CD4-positive, alpha-beta T cell treated with Interleukin-17A for 1 hour (primary cell): Measurements from ENCODE around the gene NKX6-2.
"Not testable (repeated sequence)": the region's sequence is repeated elsewhere in the genome, so short reads cannot be mapped to it uniquely, and the experiment has no call there.

Experiments used
- DNase-seq: peaks from one replicate; pipeline ENCODE4 v3.0.0-alpha.2; 2020

Gene NKX6-2

DNA sequence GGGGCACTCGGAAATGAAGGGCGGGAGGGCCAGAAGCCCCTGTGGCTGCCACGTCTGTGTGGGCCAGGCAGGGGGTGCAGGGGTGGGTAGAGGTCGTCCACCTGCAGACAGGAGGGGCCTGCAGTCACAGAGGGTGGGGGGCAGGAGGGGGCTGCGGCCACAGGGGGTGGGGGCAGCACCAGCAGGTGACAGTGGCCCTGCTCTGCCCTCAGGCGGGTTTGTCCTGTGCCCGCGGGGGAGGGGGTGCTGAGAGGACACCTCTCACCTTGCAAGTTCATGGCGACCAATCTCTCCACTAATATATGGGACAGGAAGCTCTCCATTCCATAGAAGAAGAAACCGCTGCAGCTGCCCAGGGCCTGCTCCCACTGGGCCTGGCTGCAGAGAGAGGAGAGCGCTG lies 26.6 kb upstream of the NKX6-2 start:
- DNase-seq = no peak

DNA sequence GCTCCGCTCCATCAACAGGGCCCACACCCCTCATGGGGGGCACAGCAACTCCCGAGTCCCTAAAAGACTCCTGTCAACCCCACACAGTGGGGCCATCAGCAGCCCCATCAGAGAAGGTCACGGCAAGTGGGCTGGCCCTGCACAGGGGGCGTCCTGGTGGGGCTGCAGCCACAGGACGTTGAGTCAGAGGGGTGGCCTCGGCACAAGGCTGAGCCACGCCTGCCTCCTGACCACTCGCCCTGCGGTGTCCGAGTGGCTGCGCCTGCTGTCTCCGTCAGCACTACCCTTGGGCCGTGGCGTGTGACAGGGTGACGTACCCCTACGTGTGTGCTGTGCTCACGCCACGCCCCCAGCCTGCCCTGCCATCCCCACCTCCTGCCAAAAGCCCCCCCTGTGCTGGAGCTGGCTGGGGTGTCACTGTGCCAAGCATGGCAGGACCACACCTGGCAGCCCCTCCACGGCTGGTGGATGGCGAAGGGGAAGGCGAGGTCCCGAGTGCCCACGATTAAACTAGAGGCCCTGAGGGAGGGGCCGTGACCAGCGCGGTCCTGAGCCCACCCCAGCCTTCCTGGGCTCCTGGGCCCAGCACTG lies 26.0 kb upstream of the NKX6-2 start:
- no peak for DNase-seq

DNA sequence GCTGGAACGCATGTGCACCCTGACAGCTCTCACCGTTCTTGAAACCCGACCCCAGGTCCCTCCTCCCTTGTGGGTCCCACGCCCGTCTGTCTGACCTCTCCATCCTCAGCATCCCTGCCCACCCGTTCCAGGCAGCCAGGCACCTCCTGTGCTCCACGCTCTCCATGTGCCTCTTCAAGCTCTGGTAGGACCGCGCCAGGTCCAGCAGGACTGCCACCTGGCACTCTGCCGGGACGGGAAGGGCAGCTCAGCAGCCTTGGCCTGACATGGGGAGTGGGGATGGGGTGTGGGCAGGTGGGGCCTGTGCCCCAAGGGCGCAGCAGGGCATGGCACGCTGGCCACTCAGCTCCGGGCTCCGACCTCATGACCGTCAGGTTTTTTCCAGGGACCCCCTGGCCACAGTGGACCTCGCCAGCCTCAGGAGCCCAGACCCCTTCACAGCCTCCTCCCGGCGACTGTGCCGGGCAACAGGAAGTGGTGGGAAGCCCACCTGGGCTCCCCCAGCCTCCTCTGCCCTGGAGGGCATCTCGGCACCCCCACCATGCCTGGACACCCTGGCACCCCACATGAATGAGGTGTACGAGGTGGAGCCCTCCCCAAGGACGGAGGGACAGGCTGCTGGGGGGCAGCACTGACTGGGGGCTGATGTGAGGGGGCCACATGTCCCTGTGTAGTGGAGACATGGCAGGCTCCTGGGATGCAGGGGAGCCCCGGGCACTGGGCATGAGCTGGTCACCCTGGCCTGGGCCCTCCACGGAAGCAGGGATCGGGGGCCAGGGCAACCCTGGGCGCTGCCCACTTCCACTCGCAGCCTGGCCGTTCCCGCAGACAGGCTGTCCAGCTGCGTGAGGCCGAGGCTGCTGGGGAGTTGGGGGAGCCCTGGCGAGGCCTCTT lies 25.1 kb upstream of the NKX6-2 start:
- DNase-seq = no peak

DNA sequence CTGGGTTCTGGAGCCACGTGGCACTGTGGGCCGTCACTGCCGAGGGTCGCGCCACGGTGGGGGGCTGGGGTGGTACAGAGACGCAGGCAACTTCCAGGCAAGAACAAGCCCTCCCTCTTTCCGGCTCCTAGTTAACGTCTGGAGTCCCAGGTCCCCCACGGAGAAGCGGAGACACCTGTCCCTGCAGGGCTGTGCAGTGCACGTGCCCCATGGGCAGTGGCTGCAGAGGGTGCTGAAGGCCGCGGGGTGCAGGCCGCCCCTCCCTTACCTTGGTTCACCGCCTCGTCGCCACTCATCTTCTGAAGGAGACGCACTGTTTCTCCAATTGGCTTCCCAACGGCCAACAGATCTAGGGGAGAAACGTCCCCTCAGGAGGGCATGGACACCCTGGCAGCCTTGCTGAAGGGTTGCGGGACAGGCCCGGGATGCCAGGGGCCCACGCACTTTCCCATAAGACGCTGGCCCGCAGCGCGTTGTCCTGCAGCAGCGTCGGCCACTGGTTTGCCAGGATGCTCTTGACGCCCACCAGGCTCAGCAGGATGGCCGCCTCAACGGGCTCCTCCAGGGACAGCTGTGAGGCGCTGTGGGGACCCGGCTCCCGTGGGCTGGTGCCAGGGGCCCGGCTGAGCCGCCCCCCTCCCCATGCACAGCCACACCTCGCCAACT lies 24.3 kb upstream of the NKX6-2 start:
- DNase-seq = no peak

DNA sequence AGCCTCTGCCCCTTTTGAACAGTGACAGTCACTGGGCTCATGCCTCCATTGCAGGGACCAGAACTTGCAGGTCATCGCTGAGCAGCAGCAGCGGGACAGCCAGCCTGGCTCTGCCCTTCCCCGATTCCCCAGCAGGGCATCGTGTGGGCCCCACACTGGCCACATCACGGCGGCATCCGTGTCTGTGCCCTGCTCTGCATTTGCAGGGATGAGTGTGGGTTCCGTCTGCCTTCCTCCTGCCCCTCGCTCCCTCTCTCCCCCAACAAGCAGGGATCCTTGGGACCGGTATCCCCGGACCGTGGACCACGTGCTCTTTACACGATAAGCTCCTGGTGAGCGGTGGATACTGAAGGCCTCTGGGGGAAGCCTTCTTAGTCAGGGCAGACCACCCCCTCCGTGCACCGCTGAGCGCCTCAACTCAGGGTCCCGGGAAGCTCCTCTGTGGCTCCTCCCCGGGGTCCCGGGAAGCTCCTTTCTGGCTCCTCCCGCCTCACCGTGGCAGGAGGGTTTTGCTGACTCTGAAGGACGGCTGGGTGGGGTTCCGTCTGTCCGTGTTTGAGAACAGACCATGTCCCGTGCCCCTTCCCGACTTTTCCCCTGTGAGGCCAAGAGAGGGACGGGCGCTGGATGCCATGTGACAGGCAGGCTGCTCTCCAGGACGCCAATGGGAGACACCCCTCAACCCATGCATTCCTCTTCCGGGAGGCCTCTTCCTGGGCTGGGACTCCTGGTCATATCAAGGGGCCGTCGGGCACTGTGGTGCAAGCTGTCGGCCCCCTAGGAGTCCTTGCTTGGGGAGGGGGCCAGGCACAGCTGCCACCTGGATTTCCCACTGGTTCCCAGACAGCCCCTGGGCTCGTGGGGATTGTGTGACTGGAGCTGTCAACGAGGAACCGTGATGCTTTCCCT lies 23.5 kb upstream of the NKX6-2 start:
- no peak for DNase-seq

DNA sequence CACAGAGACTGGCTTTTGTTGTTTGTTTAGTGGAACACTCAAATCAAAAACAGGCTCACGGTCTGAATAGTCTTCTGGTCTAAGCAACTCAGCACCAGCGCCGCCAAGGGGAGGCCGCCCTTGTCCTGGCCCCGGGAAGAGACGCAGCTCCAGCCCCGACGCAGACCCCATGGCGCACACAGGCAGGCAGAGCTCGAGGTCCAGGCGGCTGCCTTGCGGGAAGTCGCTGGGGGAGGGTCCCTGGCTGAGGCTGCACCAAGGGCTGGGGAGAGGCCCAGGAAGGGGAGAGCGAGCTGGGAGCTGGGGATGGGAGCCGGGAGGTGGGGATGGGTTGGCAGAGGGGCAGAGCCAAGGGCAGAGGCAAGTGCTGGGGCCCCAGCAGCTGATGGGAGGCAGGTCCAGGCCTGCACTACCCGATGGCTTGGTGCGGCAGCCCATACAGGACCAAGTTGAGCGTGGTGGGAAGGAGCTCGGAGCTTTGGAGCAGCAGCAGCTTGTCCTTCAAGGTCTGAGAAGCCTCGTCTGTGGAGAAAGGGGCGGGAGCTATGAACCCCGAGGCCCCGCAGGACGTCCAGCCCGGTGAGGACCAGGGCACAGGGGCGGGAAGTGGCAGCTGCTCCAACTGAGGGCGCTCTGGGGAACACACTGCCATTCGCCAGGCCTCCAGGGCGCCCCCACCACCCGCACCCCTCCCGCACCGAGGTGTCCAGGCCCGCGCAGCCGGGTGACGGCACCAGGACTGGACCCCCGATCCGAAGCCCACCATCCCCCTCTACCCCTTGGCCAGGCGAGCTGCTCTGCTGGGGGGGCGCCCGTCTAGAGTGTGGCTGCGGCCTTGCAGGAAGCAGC lies 22.7 kb upstream of the NKX6-2 start:
- DNase-seq = no peak

DNA sequence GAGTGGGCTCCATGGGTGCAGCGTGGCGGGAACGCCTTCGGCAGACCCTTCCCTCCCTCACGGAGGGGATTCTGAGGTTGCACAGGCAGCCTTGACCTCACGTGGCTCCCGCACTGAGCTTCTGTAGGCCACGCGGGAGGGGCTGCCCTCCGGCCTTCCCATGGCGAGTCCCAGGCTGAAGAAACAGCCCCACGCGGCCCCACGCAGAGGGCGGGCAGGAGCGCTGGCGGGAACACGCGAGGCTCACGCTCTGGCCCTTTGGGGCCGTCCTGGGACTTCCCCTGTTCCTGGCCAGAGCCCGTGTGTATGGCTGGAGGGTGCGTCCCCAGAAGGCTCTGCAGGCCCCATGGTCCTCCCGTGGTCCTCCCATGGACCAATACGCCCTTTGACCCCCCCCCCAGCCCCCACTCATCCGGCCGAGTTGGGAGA lies 21.7 kb upstream of the NKX6-2 start:
- no peak for DNase-seq

DNA sequence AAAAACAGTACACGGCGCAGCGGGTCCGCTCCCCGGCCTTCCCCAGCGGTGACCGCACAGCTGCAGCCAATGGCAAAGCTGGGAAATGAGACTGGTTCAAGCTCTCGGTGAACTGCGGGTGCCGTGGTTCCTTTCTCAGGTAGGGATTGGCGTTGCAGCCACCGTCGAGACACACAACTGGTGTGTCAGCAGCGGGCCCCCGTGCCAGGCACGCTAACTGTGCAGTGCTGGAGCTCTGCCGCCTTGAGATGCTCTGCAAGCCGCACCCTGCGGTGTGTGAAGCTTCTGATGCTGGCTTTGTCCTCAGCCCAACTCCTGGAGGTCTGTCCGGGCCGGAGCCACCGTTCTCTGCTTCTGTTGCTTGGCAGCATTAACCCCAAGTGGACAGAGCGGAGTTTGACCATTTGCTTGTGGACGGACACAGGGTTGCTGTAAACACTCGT lies 20.6 kb upstream of the NKX6-2 start:
- DNase-seq = no peak

DNA sequence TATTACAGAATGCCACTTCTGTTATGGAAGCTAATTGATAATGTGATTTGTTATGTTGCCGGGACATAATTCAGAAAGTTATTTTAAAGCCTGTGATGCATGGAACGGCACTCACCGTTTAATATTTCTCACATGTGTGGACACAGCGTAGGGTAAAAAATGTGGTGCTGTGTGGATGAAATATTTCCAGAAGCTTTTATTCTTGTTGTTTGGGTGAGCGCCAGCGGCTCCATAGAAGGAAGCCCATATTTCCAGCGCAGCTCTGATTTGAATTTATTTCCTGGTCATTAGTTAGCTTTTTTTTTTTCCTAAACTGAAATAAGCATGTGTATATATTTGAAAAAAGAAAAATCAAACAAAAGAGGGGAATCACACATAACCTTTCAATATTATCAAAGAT lies 20.2 kb upstream of the NKX6-2 start:
- DNase-seq = no peak

DNA sequence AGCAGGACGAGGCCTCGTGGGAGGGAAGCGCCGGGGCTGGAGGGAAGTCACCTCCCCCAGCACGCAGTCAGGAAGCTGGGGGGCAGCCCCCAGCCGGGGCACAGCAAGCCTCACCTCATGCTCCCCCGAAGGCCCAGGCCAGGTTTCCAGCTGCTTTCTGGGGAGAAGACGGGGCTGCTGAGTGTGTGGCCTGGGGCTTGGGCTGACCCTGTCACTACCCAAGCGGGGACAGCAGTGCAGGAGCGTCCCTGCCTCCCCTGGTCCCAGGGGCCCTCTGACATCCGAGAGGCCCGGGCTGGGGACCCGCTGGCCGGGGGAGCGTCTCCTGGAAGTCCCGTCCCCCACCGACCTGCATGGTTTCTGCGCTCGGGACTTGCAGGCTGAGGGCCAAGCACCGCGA lies 19.7 kb upstream of the NKX6-2 start:
- no peak for DNase-seq

DNA sequence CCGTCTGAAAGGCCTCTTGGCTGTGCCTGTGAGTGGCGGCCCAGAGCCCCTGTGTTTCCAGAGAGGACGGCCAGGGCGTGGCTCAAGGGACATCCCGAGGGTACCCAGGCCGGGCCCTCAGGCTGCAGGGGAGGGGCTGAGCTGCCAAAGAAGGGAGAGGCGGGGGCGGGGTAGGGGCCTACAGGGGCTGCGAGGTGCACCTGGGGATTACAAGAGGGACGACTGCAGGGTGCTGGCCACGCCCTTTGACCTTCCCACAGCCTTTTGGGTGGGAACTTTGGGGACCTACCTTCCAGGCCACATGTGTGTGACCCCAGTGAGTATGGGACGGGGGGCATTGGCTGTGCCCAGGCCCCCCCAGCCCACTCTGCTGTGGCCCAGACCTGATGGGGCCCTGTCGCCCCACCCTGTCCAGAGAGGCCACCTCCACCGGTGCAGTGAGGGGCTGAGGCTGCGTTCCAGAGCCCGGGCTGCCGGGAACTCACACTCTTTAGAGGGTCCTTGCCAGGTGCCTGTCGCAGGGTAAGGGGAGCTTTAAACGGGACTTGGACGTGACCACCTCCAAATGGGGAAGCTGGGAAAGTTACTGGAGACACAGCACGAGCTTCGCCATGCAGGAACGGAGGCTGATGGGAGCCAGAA lies 19.0 kb upstream of the NKX6-2 start:
- DNase-seq = no peak

DNA sequence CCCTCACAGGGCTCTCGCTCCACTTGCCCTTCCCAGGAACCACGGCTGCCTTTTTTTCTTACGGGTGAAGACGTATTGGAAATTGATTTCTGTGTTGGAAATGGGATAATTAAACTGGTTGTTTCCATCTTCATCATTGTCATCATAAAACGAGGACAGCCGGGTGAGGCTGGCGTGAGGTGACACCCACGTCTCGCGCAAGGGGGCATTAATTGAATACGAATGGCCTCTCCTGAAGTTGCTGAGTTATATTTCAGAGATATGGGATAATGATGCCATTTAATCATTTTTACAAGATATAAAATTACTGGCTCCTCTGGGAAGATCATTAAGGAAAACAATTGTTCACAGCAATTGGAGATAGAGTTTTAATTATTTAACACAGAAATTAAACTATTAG lies 18.3 kb upstream of the NKX6-2 start:
- DNase-seq = no peak

DNA sequence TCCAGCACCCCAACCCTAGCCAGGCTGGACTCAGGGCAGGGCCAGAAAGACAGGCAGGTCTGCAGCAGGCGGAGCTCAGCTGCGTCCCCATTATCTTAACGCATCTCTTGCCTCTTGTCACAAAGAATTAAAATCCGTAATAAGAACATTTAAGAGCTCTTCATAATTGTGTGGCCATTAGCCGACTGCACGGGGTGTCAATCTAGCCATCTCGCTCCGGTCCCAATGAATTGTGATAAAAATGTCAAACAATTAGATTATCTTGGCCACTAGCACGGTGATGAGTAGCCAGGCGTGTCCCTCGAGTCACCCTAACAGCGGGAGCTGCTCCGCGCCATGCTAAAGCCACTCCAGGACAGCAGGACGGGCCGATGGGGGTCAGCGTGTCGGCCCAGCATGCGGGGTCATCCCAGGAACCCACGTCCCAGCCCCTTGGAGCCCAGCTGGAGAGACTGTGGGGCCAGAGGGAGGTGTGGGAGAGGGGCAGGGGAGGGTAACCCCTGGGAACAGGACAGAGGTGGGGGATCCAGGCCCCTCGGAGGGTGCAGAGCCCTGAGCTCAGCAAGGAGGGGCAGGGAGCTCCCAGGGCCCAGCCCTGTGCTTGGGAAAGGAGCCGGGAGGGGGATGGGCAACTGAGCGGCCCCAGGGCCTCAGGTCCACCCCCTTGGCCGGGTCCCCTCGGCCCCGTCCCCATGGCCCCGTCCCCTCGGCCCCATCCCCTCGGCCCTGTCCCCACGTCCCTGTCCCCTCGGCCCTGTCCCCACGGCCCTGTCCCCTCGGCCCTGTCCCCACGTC lies 17.7 kb upstream of the NKX6-2 start:
- DNase-seq = no peak

DNA sequence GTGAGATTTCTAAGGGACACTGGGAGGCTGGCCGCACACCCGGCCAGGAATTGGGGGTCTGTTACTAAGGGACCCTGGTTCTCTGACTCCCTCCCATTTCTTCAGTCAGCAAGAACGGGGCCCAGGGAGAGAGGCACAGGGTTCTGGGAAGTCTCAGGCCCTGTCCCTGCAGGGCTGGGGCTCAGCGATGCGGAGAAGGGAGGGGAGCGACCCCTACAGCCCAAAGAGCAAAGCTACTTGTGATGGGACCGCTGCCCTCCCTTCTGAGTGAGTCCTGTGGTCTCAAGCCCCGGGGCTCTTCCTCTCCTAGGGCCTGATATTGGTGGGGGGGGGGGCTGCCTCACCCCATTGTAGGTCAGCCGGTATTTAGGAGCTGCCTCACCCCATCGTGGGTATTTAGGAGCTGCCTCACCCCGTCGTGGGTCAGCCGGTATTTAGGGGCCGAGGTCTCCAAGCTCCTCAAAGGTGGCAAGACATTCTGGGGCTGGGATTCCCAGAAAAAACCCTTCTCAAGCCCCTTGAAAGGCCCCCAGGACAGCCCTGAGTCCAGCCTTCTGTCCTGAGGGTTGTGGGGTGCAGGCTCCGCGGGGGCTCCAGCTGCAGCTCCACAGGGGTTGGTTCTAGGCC lies 16.9 kb upstream of the NKX6-2 start:
- no peak for DNase-seq

DNA sequence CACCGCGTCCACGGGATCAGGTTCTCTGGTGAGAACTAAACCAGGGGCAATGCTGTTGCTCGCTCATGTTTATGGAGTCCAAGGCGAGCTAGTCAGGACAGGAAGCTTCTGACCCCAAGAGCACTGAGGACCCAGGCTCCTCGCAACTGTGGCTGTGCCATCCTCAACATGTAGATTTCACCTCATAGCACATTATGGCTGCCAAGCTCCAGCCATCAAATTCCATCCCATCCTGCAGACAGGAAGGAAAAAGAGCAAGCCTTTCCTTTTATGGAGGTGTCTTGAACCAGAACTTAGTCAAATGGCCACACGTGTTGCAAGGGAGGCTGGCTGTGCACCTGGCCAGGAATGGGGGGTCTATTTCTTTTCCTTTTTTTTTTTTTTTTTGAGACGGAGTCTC lies 16.1 kb upstream of the NKX6-2 start:
- DNase-seq = no peak

DNA sequence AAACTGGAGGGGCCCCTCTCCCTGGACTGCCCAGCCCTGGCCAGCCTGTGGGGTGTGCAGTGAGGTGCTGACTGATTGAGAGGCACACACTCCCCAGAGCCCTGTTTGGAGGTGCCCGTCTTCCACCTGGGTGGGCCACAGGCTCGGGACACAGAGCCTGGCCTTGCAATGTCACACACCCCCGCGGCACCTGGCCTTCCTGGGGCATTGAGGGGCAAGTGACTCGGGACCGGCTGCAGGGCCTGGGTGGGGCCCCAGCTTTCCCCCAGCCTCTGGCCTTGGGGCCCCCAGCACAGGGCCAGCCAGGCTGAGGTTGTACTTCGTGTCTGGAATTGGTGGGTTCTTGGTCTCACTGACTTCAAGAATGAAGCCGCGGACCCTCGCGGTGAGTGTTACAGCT lies 13.9 kb upstream of the NKX6-2 start:
- DNase-seq = no peak

DNA sequence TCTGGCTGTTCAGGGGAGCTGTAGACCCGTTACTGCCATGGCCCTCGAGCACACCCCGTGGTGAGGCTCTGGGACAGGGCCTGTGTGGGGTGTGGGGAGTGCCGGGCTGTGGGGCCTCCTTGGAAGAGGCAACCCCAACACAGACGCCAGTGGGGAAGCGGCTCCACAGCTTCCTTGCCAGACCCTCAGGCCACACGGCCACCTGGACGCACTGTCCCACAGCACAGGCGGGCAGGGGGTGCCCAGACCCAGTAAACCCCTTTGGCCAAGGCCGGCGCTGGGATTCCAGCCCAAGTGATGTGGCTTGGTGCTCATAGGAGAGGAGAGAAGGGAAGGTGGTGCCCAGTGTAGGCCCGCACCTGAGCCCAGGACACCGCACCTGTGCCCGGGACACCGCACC lies 12.9 kb upstream of the NKX6-2 start:
- no peak for DNase-seq

DNA sequence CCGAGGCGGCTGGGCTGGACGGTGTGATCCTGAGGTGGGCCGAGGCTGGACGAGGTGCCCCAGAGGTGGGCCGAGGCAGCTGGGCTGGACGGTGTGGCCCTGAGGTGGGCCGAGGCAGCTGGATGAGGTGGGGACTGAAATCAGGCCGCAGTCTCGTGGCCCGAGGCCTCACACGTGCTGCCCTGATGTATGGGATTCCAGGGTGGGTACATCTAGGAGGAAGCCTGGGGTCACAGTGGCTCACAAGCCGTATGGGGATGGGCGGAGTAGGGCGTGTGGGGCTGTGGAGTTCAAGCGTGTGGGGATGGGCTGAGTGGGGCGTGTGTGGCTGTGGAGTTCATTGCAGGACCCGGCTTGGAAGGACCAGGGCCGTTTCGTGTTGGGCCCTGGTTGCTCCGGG lies 12.5 kb upstream of the NKX6-2 start:
- no peak for DNase-seq

DNA sequence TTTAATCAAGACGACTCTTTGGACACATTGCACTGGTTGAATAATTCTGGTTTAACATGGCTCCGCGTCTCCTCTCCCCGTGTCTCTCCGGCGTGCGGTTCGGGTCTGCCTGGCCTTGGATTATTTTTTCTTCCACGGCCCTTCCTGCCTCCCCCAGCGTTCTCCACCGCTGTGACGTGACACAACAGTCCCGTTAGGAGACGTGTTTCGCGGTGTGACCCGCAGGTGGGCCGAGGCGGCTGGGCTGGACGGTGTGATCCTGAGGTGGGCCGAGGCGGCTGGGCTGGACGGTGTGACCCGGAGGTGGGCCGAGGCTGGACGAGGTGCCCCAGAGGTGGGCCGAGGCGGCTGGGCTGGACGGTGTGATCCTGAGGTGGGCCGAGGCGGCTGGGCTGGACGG lies 12.0 kb upstream of the NKX6-2 start:
- not testable (repeated sequence) for DNase-seq

DNA sequence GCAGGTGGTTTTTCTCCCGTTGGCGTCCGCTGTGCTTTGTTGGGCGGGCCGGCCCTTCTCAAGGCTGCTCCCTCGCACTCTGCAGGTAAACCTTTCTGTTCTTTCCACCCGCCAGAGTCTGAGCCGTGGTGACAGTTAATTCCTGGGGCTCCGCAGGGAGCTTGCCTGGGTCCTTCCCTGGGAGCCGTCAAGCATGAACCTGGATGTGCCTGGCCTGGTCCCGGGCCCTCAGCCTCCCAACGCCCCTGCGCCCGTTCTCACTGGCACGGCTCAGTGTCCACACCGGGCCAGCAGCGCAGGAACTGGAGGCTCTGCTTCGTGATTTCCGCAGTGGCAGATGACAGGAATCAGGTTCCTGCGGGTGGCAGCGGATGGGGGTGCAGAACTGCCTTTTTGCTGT lies 10.9 kb upstream of the NKX6-2 start:
- no peak for DNase-seq
